Activated T-helper 1 cell treated with Interleukin-2 at 50 U/mL for 16 hours (primary cell): ENCODE results near the gene RIC8A.
"Not testable (repeated sequence)": the region's sequence is repeated elsewhere in the genome, so short reads cannot be mapped to it uniquely, and the experiment has no call there.

ENCODE experiments used
- DNase-seq: peaks from one replicate; pipeline ENCODE4 v3.0.0-alpha.2; 2020; ENCODE audit warnings: low read depth

The RIC8A gene

DNA sequence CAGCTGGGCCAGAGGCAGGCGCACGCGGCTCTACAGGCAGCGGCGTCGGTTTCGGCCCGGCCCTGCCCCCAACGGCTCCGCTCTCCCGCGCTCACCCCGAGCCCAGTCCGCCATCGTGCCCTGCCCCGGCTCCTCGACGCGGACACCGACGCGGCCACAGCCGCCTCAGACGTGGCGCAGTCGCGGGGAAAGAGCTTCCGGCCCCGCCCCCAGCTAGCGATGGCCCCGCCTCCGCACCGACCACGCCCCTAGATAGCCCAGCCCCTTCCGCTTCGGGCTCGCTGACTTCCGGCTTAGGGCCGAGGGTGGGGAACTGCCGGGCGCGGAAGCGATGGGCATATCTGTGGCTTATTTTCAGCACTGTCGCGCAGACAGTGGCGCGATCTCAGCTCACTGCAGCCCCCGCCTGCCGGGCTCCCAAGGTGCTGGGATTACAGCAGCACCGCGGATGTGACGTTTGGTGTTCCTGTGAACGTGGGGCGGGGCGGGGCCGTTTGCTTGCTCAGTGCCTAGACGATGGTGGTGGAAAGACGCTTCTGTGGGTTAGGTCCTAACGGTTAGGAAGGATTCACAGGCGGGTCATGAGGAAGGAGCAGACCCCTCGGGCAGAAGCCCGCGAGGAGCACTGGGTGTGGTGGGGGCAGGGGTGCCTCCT is at the start of gene RIC8A, which contains the start of gene BET1L:
TSS of gene RIC8A (plus strand) at position 501 of the 655 bp plus-strand sequence. CDS start 1,147 bp downstream, outside the sequence.
TSS of gene BET1L (minus strand) at position 192 of the 655 bp plus-strand sequence. CDS start at position 114, 78 bp downstream.
- DNase-seq, result peak; percentile 94

DNA sequence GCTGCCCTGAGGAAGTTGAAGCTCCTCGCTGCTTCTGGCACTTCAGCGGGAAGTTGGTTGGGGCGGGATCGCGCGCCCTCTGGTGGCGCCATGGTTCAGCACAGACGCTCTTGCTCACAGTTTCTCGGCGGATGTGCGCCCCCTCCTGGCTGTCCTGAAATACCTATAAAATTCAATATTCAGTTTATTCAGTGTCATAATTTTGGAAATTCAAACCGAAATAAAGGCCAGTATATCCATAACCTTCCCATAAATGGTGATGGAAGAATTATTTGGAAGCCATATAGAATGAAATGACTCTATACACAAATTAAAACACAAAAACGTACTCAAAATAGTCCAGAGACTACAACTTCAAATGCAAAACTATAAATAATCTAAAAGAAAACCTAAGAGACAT is 27.3 kb upstream of the RIC8A start:
- DNase-seq, result not testable (repeated sequence)

- DNase-seq, result not testable (repeated sequence)
Observed at GRCh38 chr11:189200-189783, 18.2 kb upstream of the RIC8A start.

DNA sequence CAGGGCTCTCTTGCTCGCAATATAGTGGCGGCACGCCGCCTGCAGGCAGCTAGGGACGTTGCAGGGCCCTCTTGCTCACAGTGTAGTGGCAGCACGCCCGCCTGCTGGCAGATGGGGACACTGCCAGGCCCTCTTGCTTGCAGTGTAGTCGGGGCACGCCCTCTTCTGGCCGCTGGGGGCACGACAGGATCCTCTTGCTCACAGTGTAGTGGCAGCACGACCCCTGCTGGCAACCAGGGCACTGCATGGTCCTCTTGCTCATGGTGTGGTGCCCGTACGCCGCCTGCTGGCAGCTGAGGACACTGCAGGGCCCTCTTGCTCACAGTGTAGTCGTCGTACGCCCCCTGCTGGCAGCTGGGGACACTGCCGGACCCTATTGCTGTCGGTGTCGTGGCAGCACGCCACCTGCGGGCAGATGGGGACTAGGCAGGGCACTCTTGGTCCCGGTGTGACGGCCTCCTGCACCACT is 17.6 kb upstream of the RIC8A start:
- DNase-seq, result not testable (repeated sequence)

GRCh38 chr11:190546-190945 is 17.0 kb upstream of the RIC8A start:
- DNase-seq, result not testable (repeated sequence)

DNA sequence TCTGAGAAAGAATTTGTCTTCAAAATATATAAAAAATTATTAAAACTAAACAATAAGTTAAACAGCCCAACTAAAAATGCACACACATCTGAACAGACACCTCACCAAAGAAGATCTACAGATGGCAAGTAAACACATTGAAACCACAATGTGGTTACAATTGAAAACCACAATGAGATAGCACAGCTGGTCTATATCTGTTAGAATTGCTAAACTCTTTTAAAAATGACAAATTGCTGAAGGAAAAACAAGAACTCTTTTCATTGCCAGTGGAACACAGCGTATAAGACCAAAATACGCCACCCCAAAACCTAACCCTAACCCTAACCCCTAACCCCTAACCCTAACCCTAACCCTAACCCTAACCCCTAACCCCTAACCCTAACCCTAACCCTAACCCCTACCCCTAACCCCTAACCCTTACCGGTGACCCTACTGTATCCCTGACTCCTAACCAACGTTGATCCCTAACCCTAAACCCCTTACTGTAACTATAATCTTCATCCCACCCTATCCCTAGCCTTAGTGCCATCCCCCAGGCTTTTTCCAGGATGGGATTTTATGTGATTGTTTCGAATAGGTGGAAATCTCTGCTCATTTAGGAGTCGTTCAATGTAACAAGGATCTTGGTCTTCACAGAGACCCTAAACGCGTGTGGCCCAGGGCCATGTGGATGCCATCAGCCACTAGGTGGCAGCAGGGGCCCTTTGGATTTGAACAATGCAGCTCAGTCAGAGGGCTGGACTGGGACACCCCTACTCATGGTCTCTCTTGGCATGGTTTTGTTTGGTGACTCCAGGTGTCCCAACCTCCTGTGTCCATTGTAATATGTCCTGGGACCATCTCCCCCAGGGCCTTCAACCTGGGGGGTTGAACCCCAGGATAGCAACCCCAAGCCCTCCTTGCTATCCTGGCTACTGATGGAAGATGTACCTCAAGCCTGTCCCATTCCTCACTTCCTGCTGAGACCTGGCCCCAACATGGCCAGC is 15.7 kb upstream of the RIC8A start:
- DNase-seq, result peak; percentile 38

- DNase-seq, result not testable (repeated sequence)
Observed at GRCh38 chr11:192674-193128, 14.8 kb upstream of the RIC8A start, which contains the start of gene SCGB1C1. Gene SCGB1C1, plus strand, starts transcription at chr11:193078. Its CDS starts 22 bp downstream, at chr11:193100.

GRCh38 chr11:193481-193880 is 14.0 kb upstream of the RIC8A start:
- not testable (repeated sequence) for DNase-seq

DNA sequence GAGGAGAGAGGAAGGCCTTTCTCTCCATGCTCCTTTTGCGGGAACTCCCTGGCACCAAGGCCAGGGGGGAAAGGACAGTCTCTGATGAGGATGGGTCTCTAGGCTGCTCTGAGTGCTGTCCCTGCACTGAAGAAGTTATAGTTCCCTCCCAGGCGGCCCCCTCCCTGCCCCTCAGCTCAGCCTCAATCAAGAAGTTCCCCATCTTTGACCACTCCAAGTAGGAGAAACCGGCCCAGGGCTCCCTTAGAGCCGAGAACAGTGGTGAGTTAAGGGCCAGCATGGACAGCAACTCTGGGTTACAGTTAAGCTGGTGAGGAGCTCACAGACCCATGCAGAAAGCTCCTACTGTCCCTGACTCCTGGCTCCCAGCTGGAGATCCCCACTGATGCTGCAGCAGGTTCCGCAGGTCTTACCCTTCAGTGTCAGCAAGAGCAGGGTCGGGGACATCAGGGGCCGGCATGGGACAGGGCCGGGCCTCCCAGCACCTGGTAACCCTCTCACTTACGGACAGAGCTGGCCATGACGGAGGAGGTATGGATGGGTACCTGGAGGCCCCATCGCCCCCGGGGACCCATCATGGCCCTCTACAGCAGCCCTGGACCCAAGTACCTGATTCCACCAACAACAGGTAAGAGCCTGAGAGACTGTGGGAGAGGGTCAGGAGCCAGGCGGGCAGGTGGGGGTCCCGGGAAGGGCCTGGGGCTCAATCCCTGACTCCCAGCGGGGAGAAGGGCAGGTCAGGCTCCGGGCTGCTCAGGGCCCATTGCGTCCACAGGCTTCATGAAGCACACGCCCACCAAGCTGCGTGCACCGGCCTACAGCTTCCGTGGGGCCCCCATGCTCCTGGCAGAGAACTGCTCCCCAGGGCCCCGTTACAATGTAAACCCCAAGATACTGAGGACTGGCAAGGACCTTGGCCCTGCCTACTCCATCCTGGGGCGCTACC is 10.4 kb upstream of the RIC8A start:
- no peak for DNase-seq

GRCh38 chr11:197741-198235 is 9.7 kb upstream of the RIC8A start:
- no peak for DNase-seq

DNA sequence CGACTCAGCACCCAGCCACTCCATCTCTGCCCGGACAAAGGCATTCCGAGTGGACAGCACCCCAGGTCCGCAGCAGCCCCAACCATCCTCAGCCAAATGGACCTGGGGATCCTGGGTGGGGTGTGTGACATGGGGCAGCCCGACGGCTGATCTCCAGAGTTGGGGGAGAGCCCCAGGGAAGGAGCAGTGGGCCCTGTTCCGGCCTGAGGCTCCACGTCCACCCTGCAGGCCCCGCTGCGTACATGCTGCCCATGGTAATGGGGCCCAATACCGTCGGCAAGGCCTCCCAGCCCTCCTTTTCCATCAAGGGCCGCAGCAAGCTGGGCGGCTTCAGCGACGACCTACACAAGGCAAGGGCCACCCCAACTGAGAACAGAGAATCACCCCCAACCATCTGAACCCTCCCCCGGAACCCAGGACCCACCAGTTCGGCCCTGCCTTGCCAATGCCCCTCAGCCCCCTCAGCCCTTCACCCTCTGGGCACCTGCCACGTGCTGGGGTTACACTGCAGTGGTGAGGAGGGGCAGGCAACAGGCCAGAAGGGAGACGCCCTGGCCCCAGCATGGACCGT is 9.2 kb upstream of the RIC8A start:
- no peak for DNase-seq

GRCh38 chr11:199004-199581 is 8.4 kb upstream of the RIC8A start:
- no peak for DNase-seq

DNA sequence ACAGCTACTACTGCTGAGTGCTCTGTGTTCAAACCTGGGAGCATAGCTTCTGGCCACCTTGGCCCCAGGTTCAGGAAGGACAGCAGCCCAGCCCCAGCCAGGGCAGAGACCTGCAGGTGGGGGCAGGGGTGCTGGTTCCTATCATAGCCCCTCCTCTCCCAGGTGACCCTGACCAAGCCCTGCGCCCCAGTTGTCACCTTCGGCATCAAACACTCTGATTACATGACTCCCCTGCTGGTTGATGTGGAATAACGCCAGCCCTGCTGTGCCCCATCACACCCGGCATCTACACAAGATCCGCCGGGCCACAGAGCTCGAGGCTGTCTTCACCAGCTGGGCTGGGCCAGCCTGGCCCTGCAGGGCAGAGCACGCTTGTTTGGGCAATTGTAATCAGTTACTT is 7.7 kb upstream of the RIC8A start:
- no peak for DNase-seq

GRCh38 chr11:200224-201003 is 7.1 kb upstream of the RIC8A start:
- no peak for DNase-seq

GRCh38 chr11:201966-202365 is 5.5 kb upstream of the RIC8A start:
- no peak for DNase-seq

GRCh38 chr11:202490-202889 is 5.0 kb upstream of the RIC8A start:
- no peak for DNase-seq

GRCh38 chr11:203056-203944 is 4.2 kb upstream of the RIC8A start:
- no peak for DNase-seq

GRCh38 chr11:203945-204586 is 3.4 kb upstream of the RIC8A start:
- no peak for DNase-seq
